ENCODE results near the gene ALDOB. TPM values are rescaled to one million over a fixed set of nuclear protein-coding genes. Genes with fewer than 3 reads are reported as not detected.

ALDOB gene
- total and polyA plus RNA-seq, 2 donors from 2014 or later, result 11.0 to 4,265 TPM

DNA sequence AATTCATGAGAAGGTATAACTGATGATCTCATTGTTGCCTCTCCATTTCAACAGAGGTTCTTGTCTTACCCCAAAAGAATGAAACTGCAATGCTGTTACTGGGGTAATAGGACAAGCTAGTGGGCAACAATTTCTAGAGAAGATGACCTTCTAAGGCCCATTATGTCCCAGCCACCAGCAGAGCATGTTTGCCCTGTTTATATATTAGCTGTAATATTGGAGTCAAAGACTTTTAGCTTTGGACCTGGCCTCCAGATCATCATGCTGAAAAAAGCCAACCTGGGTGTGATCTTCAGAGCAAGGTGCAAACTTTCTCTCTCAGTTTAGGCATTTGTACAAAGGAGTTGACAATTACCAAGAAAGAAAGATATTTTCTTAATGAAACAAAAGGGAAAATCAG lies 3.4 kb downstream of the ALDOB start:
- Histone ChIP-seq H3K4me1 (ENCODE audit: control insufficient read depth in 2 of 3, insufficient read depth in 2 of 3, low read depth in 1 of 3, low read length in 3 of 3) (peaks cover 0 to 1% (median 0%) of the 10 kb centered on the region in 3 donors), H3K36me3 (ENCODE audit: control insufficient read depth in 2 of 3, insufficient read depth in 3 of 3, low read length in 3 of 3) (peaks cover 0 to 37% (median 3%) of the 10 kb centered on the region in 3 donors), H3K4me3 (ENCODE audit: low read length in 3 of 3) (peak overlapping the region in 2 of 3 donors; percentile 74 to 81), H3K9ac (ENCODE audit: low read length in 3 of 3) (peak overlapping the region in 1 of 3 donors; percentile 77), H3K27me3 (ENCODE audit: control insufficient read depth, insufficient read depth, low read length) (no peaks in the 10 kb centered on the region), H3K27ac (ENCODE audit: low read depth in 2 of 2, low read length in 2 of 2) (peak overlapping the region in 1 of 2 donors; percentile 20), H3K9me3 (ENCODE audit: control insufficient read depth in 2 of 3, insufficient read depth in 1 of 3, low read length in 3 of 3) (no peaks in the 10 kb centered on the region)
- no peak for TF ChIP-seq CTCF (IDR thresholded peaks at IDR 0.05; ENCODE audit: borderline replicate concordance, extremely low read depth, insufficient read depth)
- no peak for FAIRE-seq
- no peak for DNase-seq
- intact Hi-C loops (cut with DNase I), result no loop called here

GRCh38 chr9:101429736-101430135 lies 5.8 kb downstream of the ALDOB start:
- no peaks in the 10 kb centered on the region for H3K4me1 ChIP-seq (ENCODE audit: control insufficient read depth in 2 of 3, insufficient read depth in 2 of 3, low read depth in 1 of 3, low read length in 3 of 3)
- intact Hi-C loops (cut with DNase I), result no loop called here
- peak overlapping the region in 1 of 2 donors; percentile 15 for H3K27ac ChIP-seq (ENCODE audit: low read depth in 2 of 2, low read length in 2 of 2)
- no peaks in the 10 kb centered on the region for H3K27me3 ChIP-seq (ENCODE audit: control insufficient read depth, insufficient read depth, low read length)
- H3K9ac ChIP-seq (ENCODE audit: low read length in 3 of 3), result no peak overlapping the region
- H3K9me3 ChIP-seq (ENCODE audit: control insufficient read depth in 2 of 3, insufficient read depth in 1 of 3, low read length in 3 of 3), result no peaks in the 10 kb centered on the region
- DNase-seq, result no peak
- TF ChIP-seq CTCF (IDR thresholded peaks at IDR 0.05; ENCODE audit: borderline replicate concordance, extremely low read depth, insufficient read depth), result no peak
- FAIRE-seq, result no peak
- peaks cover 0 to 57% (median 10%) of the 10 kb centered on the region in 3 donors for H3K36me3 ChIP-seq (ENCODE audit: control insufficient read depth in 2 of 3, insufficient read depth in 3 of 3, low read length in 3 of 3)
- peak overlapping the region in 1 of 3 donors; percentile 74 for H3K4me3 ChIP-seq (ENCODE audit: low read length in 3 of 3)

- peaks cover 0 to 50% (median 10%) of the 10 kb centered on the region in 3 donors for H3K36me3 ChIP-seq (ENCODE audit: control insufficient read depth in 2 of 3, insufficient read depth in 3 of 3, low read length in 3 of 3)
- TF ChIP-seq CTCF (IDR thresholded peaks at IDR 0.05; ENCODE audit: borderline replicate concordance, extremely low read depth, insufficient read depth), result no peak
Observed at GRCh38 chr9:101428909-101429308, 6.7 kb downstream of the ALDOB start.

More at GRCh38 chr9:101428909-101429308, 6.7 kb downstream of the ALDOB start:
- DNase-seq (no peak), FAIRE-seq (no peak)
- H3K9ac ChIP-seq (ENCODE audit: low read length in 3 of 3), result no peak overlapping the region
- no peaks in the 10 kb centered on the region for H3K27me3 ChIP-seq (ENCODE audit: control insufficient read depth, insufficient read depth, low read length)
- H3K4me3 ChIP-seq (ENCODE audit: low read length in 3 of 3), result no peak overlapping the region
- H3K9me3 ChIP-seq (ENCODE audit: control insufficient read depth in 2 of 3, insufficient read depth in 1 of 3, low read length in 3 of 3), result no peaks in the 10 kb centered on the region
- peak overlapping the region in 1 of 2 donors; percentile 10 for H3K27ac ChIP-seq (ENCODE audit: low read depth in 2 of 2, low read length in 2 of 2)
- H3K4me1 ChIP-seq (ENCODE audit: control insufficient read depth in 2 of 3, insufficient read depth in 2 of 3, low read depth in 1 of 3, low read length in 3 of 3), result no peaks in the 10 kb centered on the region
- intact Hi-C loops (cut with DNase I), result no loop called here

Measured in kidney (tissue), 14 donors.